H1 (cell line): ENCODE results near the gene HSPB1. TPM values are rescaled to one million over a fixed set of nuclear protein-coding genes. Genes with fewer than 3 reads are reported as not detected.

Experiments used
- EGR1 ChIP-seq: IDR thresholded peaks from 2 replicates; pipeline ENCODE4 v1.6.1; 2011; ENCODE audit warnings: low read depth, low read length, borderline replicate concordance
- POLR2A ChIP-seq, 2 experiments: IDR thresholded peaks; 1 replicate in 1 of 2; 2 replicates in 1 of 2; pipeline ENCODE4 v1.6.1; 2011; ENCODE audit warnings: low read depth in 2 of 2, low read length in 2 of 2, mild to moderate bottlenecking in 2 of 2; ENCODE audit errors: control extremely low read depth in 1 of 2
- SIRT6 ChIP-seq: IDR thresholded peaks from one replicate; pipeline ENCODE4 v1.7.1; 2012; ENCODE audit warnings: low read length, inconsistent platforms
- polyA plus RNA-seq, 7 experiments: library from polyadenylated mRNA; depleted of rRNA in 3 of 7; stranded (reverse) in 5 of 7; unstranded in 2 of 7; fragments of >200 nt in 5 of 7; fragments of 200-250 nt in 2 of 7; gene quantifications; 1 replicate in 5 of 7; 2 replicates in 1 of 7; 4 replicates in 1 of 7; pipeline versions ENCODE4 v1.2.1 to v1.2.3, GENCODE V29; 2011 to 2013; ENCODE audit warnings: missing spikeins in 2 of 7, mixed read lengths in 2 of 7
- total RNA-seq: library from RNA; stranded (reverse); fragmentation: NEBNext Ultra II Directional; extraction: Animal tissue kit (Norgen Biotek cat#: 25700); gene quantifications from 2 replicates; pipeline ENCODE4 v1.2.1, GENCODE V29; 2021

The HSPB1 gene
- total and polyA plus RNA-seq, 2 of the 8 experiments (the other 6 are each of a cell fraction or from before 2014, with no cell fraction given) = 165 to 254 TPM

GRCh38 chr7:76327610-76328009 lies 25.1 kb downstream of the HSPB1 start (continued):
- TF ChIP-seq POLR2A (IDR thresholded peaks at IDR 0.05; ENCODE audit: control extremely low read depth in 1 of 2, low read depth in 2 of 2, low read length in 2 of 2) (no peak), EGR1 (no peak), SIRT6 (no peak)
